Measurements from ENCODE around the gene REG4.

DNA sequence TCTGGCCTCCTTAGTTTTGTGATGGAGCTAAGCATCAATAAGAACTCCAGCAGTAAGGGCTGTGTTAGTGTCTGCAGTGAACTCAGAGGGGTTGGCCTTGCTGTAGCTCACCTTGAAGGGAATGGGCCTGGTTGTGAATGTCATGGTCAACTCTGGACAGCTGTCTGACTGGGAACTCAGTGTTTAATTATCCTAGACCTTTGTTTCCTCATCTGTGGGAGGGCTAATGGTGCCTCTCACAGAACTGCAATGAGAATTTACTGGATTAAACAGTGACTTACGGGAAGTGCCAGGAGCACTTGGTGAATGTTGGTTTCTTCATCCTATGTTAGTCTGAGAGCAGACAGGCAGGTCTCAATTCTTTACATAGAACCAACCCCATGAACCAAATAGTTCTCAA is 66.2 kb downstream of the REG4 start:
- TF ChIP-seq, protein P1, sequence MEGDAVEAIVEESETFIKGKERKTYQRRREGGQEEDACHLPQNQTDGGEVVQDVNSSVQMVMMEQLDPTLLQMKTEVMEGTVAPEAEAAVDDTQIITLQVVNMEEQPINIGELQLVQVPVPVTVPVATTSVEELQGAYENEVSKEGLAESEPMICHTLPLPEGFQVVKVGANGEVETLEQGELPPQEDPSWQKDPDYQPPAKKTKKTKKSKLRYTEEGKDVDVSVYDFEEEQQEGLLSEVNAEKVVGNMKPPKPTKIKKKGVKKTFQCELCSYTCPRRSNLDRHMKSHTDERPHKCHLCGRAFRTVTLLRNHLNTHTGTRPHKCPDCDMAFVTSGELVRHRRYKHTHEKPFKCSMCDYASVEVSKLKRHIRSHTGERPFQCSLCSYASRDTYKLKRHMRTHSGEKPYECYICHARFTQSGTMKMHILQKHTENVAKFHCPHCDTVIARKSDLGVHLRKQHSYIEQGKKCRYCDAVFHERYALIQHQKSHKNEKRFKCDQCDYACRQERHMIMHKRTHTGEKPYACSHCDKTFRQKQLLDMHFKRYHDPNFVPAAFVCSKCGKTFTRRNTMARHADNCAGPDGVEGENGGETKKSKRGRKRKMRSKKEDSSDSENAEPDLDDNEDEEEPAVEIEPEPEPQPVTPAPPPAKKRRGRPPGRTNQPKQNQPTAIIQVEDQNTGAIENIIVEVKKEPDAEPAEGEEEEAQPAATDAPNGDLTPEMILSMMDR (IDR thresholded peaks at IDR 0.05) = no peak
- no peak for TF ChIP-seq POLR2A (IDR thresholded peaks at IDR 0.05)
